NCI-H510A treated with DMSO at 0.1 percent for 48 hours (cell line): ENCODE results near the gene ESR1.
"Not testable (repeated sequence)": the region's sequence is repeated elsewhere in the genome, so short reads cannot be mapped to it uniquely, and the experiment has no call there.

ENCODE experiments used
- DNase-seq: peaks from one replicate; lab custom pipeline; 2025; lab: John Stamatoyannopoulos, UW

The ESR1 gene

DNA sequence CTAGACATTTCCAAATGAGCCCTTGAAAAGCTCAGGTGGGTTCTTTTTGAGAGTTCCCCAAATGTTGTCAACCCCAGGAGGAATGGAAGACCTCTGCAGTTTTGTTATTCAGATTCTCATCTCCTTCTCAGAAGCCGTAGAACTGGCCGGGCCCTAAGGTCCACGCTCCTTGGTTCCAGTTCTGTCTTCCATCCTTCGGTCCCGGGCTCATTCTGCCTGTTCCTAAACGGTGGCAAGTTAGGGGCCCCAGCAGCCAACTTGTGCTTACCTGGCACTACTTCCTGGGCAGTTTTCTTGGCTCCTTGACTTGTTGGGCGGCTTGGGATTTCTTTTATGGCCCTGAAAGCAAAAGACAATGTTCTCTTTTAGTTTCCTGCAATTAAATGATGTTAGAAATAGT, 6.4 kb downstream of the ESR1 start:
- no peak for DNase-seq

DNA sequence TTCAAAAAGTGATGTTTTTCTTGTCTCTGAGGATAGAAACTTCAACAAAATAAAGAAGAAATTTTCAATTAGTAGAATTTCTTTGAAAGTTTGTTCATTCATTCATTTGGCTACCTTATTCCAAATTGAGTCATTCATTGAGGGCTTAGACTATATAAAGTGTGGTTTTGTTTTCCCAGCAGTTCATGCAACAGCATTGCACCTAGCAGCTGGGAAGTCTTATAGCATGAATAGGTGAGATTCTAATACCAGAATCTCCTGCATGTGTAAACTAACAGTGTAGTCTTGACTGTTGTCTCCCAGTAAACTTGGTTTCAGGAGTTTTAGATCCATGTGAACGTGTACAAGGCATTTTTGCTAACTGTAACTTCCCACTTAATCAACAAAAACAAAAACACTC, 7.1 kb downstream of the ESR1 start:
- no peak for DNase-seq

DNA sequence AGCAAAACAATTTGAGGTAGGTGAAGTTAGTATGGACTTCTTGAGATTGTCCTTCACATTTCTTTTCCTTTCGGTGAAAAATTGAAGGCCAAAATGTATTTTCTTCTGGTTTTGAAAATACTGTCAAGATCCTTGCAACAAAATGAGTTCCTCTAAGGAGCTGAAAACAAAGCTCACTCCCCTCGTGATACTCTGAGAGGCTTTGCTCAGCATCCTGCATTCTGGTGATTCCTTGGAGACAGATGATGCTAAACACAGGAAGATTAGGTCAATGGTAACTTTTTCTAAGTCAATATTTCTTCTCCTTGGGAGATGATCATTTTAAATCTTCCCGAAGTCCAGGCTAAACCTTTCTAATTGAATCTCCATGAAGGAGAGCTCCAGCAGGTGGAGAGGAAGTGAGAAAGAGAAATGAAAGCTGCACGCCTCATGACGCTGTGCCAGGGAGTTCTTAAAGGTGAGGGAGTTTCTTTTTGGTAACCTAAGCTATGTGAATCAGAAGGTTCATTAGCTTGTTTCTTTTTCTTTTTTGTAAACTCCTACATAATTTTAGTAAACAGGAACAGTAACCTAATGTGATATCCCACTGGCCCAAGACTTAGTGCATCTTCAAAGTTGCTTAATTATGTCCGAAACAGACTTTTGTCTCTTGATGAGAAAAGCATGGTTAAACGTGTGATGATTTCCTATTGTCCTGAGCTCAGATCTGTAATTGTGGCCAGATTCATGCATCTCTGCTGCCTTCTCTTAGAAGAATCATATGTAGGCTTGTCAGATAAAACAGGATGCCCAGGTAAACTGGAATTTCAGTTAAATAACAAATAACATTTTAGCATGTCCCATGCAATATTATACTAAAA, 15.0 kb downstream of the ESR1 start:
- no peak for DNase-seq

DNA sequence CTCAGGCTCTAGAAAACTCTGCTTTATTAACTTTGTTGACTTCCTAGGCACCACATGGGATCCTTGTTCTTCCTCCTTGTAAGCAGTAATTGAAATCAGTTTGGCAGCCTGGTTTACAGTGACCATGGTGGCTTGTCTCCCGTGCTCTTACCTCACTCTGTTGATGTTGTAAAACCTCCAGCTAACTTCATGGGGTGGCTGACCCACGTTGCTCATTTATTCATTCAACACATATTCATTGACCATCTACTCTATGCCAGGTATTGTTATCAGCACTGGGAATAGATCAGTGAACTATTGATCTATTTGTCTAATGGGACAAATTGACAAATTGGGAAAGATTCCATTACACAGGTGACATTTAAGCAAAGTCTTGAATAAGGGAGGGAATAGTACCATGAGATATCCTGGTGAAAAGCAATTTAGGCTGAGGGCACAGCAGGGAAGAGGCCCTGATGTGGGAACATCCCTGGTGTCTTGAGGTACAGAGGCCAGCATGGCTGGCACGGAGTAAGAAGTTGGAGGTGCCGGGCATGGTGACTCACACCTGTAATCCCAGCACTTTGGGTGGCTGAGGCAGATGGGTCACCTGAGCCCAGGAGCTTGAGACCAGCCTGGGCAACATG, 19.1 kb downstream of the ESR1 start:
- no peak for DNase-seq

DNA sequence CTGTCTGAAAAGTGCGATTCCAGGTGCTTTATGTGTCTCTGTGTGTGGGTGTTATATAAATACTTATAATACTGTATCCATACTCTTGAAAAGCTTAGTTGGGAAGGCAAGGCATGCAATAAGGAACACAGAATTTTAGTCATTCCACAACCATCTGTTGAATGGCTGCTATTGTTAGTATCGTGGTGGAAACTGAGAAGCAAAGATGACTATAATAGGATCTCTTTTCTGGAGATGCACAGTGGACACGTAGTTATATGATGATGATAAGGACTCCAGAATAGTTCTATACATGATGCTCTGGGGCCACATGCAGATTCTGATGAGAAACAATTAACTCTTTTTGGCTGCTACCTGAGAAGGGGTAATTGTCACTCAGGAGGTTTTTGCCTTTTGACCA, 25.2 kb downstream of the ESR1 start:
- no peak for DNase-seq

- DNase-seq, result no peak
These were observed 27.9 kb downstream of the ESR1 start for GRCh38 chr6:151835396-151835795.

GRCh38 chr6:151837223-151837622, 29.7 kb downstream of the ESR1 start:
- DNase-seq, result no peak

DNA sequence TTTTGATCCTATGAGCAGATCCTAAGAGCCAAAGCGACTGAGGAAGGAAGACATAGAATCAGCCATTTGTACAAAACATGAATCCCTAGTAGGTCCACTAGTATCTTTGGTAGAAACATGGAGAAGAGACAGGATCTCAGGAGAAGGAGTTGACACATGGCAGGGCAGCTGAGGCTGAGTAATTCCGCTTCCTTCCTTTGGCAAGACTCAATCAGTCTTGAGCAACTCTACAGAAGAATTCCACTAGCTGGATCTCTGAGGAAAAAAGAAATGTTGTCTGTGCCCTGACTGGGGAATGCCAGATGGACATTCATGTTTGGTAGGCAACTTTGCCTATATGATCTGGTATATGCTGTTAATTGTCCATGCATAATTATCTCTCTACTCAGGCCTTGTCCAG, 35.3 kb downstream of the ESR1 start:
- no peak for DNase-seq

- DNase-seq, result no peak
These were observed 39.6 kb downstream of the ESR1 start for GRCh38 chr6:151847064-151847463.

GRCh38 chr6:151850479-151851003, 43.1 kb downstream of the ESR1 start:
- DNase-seq, result no peak

DNA sequence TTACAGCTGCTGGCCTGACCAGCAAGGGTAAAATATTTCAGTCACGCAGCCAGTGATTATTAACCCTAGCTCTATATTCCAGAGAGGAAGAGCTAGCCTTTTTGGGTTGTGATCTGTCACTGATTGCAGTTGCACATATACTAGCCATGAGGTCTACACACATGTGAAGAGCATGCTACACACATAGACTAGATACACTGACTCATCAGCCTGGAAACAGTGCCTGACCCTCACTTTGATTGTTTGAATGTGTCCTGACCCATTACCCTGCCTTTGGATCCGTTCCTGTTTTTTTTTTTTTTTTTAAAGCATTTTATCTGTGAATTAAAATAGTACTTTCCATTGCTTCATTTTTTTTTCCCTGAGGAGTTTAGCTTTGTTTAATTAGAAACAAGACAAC, 50.8 kb downstream of the ESR1 start:
- DNase-seq, result no peak

DNA sequence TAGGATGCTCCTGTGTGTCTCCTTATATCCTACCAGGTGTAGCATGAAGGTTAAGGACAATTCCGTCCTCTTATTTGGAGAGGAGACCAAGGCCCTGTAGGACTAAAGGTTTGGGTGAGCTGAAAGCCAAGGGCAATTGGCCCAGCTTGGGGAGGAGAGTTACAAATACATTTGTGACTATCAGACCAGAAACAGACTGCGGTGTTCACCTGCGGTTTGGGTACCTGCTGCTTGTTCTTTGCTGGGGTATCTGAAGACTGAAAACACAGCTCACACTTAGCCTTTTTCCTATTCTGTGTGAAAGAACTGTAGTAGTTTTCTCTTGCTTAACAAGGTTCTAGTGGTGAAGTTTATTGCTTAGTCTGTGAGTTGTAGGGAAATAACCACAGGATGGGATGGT, 55.0 kb downstream of the ESR1 start:
- DNase-seq, result no peak

DNA sequence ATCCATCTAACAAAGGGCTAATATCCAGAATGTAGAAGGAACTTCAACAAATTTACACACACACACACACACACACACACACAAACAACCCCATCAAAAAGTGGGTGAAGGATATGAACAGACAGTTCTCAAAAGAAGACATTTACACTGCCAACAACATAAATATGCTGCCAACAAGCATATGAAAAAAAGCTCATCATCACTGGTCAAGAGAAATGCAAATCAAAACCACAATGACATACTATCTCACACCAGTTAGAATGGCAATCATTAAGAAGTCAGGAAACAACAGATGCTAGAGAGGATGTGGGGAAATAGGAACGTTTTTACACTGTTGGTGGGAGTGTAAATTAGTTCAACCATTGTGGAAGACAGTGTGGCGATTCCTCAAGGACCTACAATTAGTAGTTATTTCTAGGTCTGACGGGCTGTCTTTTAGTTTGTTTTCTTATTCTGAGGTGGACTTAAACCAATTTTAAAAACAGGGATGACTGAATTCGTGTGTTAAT, 59.9 kb downstream of the ESR1 start:
- not testable (repeated sequence) for DNase-seq

GRCh38 chr6:151869345-151869744, 61.9 kb downstream of the ESR1 start:
- no peak for DNase-seq

- no peak for DNase-seq
These were observed 62.3 kb downstream of the ESR1 start for GRCh38 chr6:151869787-151870186.

- no peak for DNase-seq
These were observed 62.9 kb downstream of the ESR1 start for GRCh38 chr6:151870375-151870774.

GRCh38 chr6:151875524-151875923, 68.0 kb downstream of the ESR1 start:
- no peak for DNase-seq

- no peak for DNase-seq
These were observed 68.6 kb downstream of the ESR1 start for GRCh38 chr6:151876122-151876521.

DNA sequence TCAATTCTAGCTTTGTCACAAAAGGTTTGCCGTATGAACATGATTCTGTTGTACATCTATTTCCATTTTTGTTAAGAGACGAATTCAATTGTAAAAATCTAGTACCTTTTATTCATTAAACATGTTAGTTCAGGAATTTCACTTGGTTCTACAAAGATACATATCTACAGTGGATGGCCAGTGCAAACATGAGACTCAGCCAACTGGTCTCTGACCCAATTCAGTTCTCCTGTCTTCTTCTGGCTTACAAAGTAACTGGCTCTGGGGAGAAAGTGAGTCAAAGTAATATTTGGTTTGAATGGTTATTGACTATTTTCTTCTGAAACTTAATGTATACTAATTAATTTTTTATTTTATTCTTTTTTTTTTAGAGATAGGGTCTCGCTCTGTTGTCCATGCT, 70.0 kb downstream of the ESR1 start:
- no peak for DNase-seq

DNA sequence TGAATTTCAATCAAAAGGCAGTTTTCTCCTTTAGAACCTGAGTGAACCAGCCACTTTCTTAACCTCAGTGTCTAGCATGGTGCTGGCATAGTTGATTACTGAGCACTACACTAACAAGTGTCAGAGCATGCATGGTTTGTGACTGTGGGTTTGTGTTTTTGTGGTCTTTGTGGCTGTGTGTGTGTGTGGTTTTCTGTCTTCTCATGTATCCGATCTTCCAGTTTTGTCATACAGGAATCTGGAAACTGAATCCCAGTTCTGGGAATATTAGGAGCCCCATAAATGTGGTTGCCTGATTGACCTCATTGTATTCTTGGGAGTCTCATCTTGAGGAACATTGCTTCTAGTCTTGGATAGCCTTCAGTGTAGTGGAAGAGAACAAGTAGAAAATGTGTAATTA, 73.7 kb downstream of the ESR1 start:
- no peak for DNase-seq

DNA sequence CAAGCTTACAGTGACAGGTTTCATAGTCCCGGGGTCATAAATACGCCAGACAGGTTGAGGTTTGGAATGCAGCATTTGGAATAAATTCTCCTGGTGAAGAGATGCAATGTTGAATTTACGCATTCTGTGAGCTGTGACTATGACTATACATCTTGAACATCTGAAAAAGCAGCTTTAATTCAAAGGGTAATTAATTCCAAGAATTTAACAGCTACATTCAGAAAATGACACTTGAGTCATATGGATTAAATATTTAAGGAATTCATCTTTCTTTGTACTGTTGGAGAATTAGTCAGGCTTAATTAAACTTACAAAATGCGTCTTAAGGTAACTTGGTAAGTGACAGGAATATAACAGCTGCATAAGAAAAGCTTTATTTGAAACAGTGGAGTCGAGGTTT, 74.7 kb downstream of the ESR1 start:
- DNase-seq, result no peak

DNA sequence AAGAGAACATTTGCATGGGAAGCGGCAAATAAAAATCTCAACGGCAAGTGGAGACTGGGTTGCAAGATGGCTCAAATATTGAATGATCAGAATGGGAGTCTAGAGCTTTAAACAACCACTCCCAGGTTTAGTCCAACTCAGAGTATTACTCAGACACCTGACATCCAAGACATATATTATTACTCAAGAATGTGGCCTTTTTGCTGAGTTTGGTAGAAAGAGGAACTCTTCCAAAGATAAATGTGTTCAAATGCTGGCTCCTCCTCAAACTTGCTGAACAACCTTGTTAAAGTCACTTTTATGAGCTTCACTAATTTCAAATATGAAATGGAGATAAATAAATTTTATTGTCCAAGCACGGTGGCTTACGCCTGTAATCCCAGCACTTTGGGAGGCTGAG, 77.8 kb downstream of the ESR1 start:
- DNase-seq, result no peak

DNA sequence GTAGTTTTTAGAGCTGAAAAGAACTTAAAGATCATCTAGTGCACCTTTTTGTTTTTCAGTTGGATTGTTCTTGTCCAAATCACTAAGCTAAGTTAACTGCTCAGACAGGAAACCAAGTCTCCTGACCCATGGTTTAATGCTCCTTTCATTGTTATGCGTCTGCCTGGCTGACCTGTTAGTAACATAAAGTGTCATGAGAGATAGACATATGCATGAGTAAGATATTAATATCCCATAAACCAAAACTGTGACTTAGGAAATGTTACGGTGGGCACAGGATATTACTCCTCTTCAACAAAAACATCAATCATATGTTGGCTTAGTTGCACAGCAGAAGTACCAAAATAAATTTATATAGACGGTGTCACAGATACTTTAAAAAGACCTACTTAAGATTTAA, 84.0 kb downstream of the ESR1 start:
- no peak for DNase-seq
